ENCODE measurements around the gene AQP1.

AQP1 gene

GRCh38 chr7:30911561-30911969 is at the start of gene AQP1:
Gene AQP1, plus strand, starts transcription at chr7:30911853. Its CDS starts 57 bp downstream, at chr7:30911910.
- no peak for TF ChIP-seq CTCF (IDR thresholded peaks at IDR 0.05; ENCODE audit: low read depth, low read length)
- H3K4me3 ChIP-seq (ENCODE audit: low read depth, low read length): no peak within 1 kb of the TSS

GRCh38 chr7:30862995-30863705 is 48.5 kb upstream of the AQP1 start:
- DNase-seq: no peak
- H3K4me3 ChIP-seq (ENCODE audit: low read depth, low read length): no peak overlapping the region
- H3K9me3 ChIP-seq (ENCODE audit: severe bottlenecking): no peaks in the 10 kb centered on the region
- TF ChIP-seq CTCF (IDR thresholded peaks at IDR 0.05; ENCODE audit: low read depth, low read length): no peak
- no peak overlapping the region for H3K27ac ChIP-seq
- H3K36me3 ChIP-seq: no peaks in the 10 kb centered on the region
- no peaks in the 10 kb centered on the region for H3K27me3 ChIP-seq (ENCODE audit: insufficient read depth, low read depth, severe bottlenecking)

More at GRCh38 chr7:30911561-30911969, at the start of gene AQP1:
- H3K27ac ChIP-seq: peak within 1 kb of the TSS; percentile 67
- no peaks in the 10 kb centered on the region for H3K36me3 ChIP-seq
- H3K27me3 ChIP-seq (ENCODE audit: insufficient read depth, low read depth, severe bottlenecking): no peaks in the 10 kb centered on the region
- DNase-seq: peak; percentile 85
- no peaks in the 10 kb centered on the region for H3K9me3 ChIP-seq (ENCODE audit: severe bottlenecking)

GRCh38 chr7:30863706-30864035 is 48.0 kb upstream of the AQP1 start:
- Histone ChIP-seq H3K27me3 (ENCODE audit: insufficient read depth, low read depth, severe bottlenecking) (no peaks in the 10 kb centered on the region), H3K4me3 (ENCODE audit: low read depth, low read length) (no peak overlapping the region), H3K27ac (no peak overlapping the region), H3K9me3 (ENCODE audit: severe bottlenecking) (no peaks in the 10 kb centered on the region), H3K36me3 (no peaks in the 10 kb centered on the region)
- TF ChIP-seq CTCF (IDR thresholded peaks at IDR 0.05; ENCODE audit: low read depth, low read length): no peak
- DNase-seq: no peak

- Histone ChIP-seq H3K4me3 (ENCODE audit: low read depth, low read length) (no peak overlapping the region), H3K36me3 (no peaks in the 10 kb centered on the region), H3K27me3 (ENCODE audit: insufficient read depth, low read depth, severe bottlenecking) (no peaks in the 10 kb centered on the region), H3K27ac (no peak overlapping the region), H3K9me3 (ENCODE audit: severe bottlenecking) (no peaks in the 10 kb centered on the region)
- DNase-seq: no peak
- no peak for TF ChIP-seq CTCF (IDR thresholded peaks at IDR 0.05; ENCODE audit: low read depth, low read length)
Measured at GRCh38 chr7:30864101-30864500, 47.6 kb upstream of the AQP1 start.

GRCh38 chr7:30865076-30865475 is 46.6 kb upstream of the AQP1 start:
- Histone ChIP-seq H3K27ac (no peak overlapping the region), H3K9me3 (ENCODE audit: severe bottlenecking) (no peaks in the 10 kb centered on the region), H3K36me3 (no peaks in the 10 kb centered on the region), H3K27me3 (ENCODE audit: insufficient read depth, low read depth, severe bottlenecking) (no peaks in the 10 kb centered on the region), H3K4me3 (ENCODE audit: low read depth, low read length) (no peak overlapping the region)
- no peak for TF ChIP-seq CTCF (IDR thresholded peaks at IDR 0.05; ENCODE audit: low read depth, low read length)
- no peak for DNase-seq

GRCh38 chr7:30865821-30866220 is 45.8 kb upstream of the AQP1 start:
- H3K36me3 ChIP-seq: no peaks in the 10 kb centered on the region
- no peak for TF ChIP-seq CTCF (IDR thresholded peaks at IDR 0.05; ENCODE audit: low read depth, low read length)
- no peaks in the 10 kb centered on the region for H3K27me3 ChIP-seq (ENCODE audit: insufficient read depth, low read depth, severe bottlenecking)
- DNase-seq: no peak
- H3K27ac ChIP-seq: no peak overlapping the region
- no peaks in the 10 kb centered on the region for H3K9me3 ChIP-seq (ENCODE audit: severe bottlenecking)
- H3K4me3 ChIP-seq (ENCODE audit: low read depth, low read length): no peak overlapping the region
